HG03354 (cell line): ENCODE measurements around the gene TADA3.
"Not testable (repeated sequence)": the region's sequence is repeated elsewhere in the genome, so short reads cannot be mapped to it uniquely, and the experiment has no call there.

Experiments used
- ATAC-seq: cut with Tn5 transposase; IDR thresholded peaks from one replicate; pipeline ENCODE4 v1.9.1; 2021; ENCODE audit warnings: mild to moderate bottlenecking; ENCODE audit not compliant: unreplicated experiment, poor library complexity, severe bottlenecking

TADA3 gene

DNA sequence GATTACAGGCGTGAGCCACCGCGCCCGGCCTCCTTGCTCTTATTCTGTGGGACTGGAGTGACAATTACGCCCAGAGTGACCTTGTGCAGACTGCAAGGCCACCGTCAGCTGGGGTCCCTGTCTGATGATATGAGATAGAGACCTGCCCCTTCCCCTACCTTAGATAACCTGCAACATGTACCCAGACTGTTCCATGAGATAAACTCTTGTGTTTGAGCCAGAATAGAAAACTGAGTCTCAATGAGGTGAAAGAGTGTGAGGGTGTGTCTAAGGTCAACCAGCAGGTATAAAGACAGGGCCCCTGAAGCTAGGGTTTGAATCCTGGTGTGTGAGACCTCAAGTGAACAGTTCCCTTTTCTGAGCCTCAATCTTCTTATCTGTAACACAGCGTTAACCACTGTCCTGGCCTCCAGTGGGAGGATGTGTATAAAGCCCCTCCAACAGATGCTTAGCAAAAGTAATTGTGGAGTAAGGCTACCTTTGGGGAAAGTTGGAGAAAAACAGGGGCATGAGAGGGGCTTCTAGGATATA is 6.0 kb downstream of the TADA3 start:
- ATAC-seq: no peak

DNA sequence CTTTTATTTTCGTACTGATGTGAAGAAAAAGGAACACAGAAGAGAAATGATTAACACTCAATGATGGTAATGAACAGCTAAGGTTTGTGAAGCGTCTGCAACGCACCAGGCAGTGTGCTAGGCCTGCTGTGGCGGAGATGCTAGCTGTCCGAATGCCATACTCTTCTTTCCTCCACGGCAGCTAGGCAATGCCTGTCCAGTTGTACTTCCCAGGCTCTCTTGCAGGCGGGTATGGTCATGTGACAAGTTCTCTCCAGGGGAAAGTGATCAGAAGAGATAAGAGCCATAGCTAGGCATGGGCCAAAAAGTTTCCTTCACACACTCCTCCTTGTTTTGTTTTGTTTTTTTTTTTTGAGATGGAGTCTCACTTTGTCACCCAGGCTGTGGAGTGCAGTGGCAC is 6.7 kb downstream of the TADA3 start:
- no peak for ATAC-seq

DNA sequence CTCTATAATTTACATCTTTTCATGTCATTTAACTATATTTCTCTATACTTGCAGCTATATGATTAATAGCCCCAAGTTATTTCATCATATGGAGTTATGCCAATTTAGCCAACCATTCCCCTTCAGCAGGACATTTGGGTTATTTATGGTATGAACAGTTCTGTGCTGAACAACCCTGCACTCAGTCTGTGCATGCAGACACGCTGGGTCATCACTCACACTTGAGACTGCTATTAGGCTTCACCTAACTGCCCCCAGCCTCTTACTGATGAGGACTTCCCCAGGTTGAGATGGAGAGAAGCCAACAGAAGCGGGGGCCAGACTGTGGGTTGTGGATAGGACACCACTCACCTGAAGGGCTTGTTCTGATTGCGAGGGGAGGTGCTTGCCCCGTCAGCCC is 7.3 kb downstream of the TADA3 start:
- no peak for ATAC-seq

GRCh38 chr3:9783954-9784353 is 8.3 kb downstream of the TADA3 start:
- ATAC-seq: no peak

- no peak for ATAC-seq
Measured at GRCh38 chr3:9782770-9783169, 9.5 kb downstream of the TADA3 start.

DNA sequence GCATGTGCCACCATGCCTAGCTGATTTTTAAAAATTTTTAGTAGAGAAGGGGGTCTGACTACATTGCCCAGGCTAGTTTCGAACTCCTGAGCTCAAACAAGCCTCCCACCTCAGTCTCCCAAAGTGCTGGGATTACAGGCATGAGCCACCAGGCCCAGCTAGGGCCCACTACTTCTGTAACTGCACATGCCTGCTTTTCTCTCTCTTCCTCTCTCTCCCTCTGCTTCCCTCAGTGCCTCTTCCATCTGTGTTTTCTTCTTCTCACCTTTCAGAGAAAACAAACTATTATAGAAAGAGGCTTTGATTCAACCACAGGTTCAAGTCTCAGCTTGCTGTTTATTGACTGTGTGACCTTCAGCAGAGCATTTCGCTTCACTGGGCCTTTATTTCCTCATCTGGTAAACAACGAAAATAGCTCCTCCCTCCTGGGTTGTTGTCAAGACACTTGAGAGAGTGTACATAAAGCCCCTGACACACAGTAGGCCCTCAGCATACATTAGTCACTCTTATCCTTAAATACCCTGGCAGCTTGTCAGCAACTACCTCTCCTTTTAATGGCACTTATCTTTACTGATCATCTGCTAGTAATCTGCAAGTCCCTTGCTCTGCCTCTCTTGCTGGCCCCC is 10.2 kb downstream of the TADA3 start:
- ATAC-seq: no peak

- no peak for ATAC-seq
Measured at GRCh38 chr3:9781551-9781950, 10.7 kb downstream of the TADA3 start.

DNA sequence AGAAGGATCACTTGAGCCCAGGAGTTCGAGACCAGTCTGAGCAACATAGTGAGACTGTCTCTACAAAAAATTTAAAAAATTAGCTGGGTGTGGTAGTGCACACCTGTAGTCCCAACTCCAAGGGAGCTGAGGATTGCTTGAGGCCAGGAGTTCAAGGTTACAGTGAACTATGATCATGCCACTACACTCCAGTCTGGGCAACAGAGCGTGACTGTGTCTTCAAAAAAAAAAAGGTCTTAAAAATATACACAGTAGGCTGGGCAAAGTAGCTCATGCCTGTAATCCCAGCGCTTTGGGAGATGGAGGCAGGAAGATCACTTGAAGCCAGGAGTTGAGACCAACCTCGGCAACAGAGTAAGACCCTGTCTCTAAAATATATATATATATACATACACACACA is 11.4 kb downstream of the TADA3 start:
- no peak for ATAC-seq

DNA sequence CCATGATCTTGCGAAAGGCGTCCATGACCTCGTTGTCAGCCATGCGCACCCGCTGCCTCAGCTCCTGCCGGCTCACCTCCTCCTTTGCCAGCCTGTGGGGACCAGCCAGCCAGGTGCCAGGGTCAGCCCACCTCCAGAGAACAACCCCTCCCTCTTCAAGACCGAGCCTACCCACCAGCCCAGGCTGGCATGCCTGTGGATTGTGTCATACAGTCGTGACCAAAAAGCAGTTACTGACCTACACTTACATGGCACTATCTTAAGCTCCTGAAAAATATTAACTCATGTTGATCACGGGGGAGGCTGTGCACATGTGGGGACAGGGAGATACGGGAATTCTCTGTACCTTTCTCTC is 11.8 kb downstream of the TADA3 start:
- peak; percentile 22 for ATAC-seq

GRCh38 chr3:9779721-9780457 is 12.4 kb downstream of the TADA3 start:
- peak; percentile 69 for ATAC-seq

GRCh38 chr3:9779075-9779593 is 13.1 kb downstream of the TADA3 start:
- ATAC-seq: no peak

- ATAC-seq: no peak
Measured at GRCh38 chr3:9778143-9779074, 13.9 kb downstream of the TADA3 start.

DNA sequence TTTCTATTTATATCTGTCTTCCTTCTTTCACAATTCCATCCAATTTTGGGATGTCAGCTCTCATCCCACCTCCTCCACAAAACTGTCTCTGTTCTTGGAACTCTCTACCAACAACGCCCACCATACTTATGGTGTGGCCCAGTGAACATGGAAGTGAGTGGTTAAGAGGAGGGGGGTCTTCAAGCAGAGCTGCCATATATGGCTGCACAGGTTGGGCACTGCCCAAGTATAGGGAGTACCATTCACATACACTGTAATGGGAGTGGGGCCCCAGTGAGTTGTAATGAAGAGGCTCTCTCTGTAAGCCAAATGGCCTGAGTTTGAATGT is 14.6 kb downstream of the TADA3 start:
- ATAC-seq: no peak

- no peak for ATAC-seq
Measured at GRCh38 chr3:9776896-9777693, 15.2 kb downstream of the TADA3 start.

DNA sequence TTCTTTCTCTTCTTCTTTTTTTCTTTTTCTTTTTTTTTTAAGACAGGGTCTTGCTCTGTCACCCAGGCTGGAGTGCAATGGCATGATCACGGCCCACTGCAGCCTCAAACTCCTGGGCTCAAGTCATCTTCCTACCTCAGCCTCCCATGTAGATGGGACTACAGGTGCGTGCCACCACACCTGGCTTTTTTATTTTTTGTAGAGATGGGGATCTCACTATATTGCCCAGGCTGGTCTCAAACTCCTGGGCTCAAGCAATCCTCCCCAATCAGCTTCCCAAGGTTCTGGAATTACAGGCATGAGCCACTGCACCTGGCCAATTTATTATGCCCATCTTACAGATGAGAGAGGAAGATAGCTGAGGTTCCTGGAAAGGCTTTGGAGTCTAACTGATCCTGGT is 21.3 kb downstream of the TADA3 start:
- not testable (repeated sequence) for ATAC-seq

- no peak for ATAC-seq
Measured at GRCh38 chr3:9770276-9770812, 21.9 kb downstream of the TADA3 start.

GRCh38 chr3:9769426-9770275 is 22.6 kb downstream of the TADA3 start, which contains the start of gene CAMK1:
CAMK1 (minus strand) TSS chr3:9769947; CDS start chr3:9767749, 2,198 bp downstream.
- peak; percentile 61 for ATAC-seq

- ATAC-seq: no peak
Measured at GRCh38 chr3:9769012-9769411, 23.3 kb downstream of the TADA3 start.
